ENCODE results near the gene RPL3.

Gene RPL3

DNA sequence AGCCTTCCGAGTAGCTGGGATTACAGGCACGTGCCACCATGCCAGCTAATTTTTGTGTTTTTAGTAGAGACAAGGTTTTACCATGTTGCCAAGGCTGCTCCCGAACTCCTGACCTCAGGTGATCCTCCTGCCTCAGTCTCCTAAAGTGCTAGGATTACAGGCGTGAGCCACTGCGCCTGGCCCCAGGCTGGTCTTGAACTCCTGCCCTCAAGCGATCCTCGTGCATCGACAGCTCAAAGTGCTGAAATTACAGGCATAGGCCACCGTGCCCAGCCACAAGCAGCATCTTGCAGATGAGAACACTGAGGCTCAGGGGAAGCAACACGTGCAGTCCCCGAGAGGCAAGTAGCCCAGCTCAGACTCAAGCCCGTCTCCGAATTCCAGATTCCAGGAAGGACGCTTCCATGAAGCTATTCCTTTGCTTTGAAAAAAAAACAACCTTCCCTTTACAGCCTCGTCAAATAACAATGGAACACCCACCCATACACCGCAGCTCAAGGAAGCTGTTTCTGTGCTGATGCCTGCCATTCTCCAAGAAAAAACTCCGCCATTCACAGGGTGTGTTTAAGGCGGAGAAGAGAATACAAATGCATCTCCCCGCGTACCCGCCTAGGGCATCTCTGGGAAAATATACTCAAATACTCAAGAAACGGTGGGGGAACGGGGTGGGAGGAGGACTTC lies 40.1 kb downstream of the RPL3 start:
- no peak for DNase-seq

DNA sequence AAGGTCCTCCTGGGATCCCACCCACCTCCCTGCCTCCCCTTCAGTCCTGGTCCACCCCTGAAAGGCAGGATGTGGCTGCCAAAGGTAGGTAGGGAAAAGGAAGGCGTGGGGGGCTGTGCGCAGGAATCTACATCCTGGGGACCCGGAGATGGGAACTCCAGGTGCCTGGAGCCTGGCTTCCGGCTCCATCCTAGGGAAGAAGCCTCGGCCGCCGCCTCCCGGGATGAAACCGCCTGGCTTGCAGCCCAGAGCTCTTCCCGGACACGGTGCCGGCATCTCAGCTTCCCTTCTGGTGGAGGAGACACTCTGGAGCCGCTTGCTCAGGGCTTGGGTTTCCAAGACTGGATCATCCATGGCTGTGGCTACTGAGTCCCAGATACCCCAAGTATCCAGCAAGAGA lies 41.4 kb downstream of the RPL3 start:
- DNase-seq: no peak

DNA sequence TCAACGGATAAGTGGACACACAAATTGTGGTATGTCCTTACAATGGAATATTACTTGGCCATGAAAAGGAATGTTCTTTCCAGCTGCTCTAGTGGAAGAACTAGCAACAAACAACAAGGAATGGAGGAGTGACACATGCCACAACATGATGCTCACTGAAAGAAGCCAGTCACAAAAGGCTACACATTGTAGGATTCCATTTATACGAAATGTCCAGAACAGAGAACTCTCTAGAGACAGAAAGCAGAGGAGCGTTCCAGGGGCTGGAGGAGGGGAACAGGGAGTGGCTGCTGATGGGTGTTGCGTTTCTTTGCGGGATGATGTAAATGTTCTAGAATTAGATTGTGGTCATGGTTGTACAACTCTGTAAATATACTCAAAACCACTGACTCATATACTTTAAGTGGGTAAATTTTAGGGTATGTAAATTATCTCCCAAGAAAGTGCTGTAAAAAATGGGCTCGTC lies 42.2 kb downstream of the RPL3 start:
- DNase-seq: no peak

DNA sequence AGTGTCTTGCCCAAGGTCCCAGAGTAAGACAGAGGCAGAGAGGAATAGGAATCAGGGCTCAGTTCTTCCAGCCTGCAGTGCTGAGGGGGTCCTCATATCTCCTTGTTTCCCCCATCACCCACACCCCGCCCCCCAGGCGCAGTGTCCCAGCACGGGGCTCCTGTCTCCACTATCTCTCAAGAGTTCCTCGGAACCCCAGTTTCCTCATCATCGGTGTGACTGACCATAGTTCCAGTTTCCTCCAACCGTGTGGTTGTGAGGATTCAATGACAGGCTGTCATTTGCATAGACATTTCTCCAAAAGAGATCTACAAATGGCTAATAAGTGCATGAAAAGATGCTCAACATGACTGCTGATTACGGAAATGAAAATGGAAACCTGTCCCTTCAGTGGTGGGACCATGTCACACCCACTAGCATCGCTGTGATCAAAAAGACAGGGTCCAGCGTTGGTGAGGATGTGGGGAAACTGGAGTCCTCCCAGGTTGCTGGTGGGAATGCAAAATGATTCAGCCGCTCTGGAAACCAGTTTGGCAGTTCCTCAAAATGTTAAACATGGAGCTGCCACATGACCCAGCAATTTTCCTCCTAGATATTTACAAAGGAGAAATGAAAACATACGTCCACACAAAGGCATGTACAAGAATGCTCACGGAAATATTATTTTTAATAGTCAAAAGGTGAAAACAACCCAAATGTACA lies 42.8 kb downstream of the RPL3 start:
- DNase-seq: no peak

DNA sequence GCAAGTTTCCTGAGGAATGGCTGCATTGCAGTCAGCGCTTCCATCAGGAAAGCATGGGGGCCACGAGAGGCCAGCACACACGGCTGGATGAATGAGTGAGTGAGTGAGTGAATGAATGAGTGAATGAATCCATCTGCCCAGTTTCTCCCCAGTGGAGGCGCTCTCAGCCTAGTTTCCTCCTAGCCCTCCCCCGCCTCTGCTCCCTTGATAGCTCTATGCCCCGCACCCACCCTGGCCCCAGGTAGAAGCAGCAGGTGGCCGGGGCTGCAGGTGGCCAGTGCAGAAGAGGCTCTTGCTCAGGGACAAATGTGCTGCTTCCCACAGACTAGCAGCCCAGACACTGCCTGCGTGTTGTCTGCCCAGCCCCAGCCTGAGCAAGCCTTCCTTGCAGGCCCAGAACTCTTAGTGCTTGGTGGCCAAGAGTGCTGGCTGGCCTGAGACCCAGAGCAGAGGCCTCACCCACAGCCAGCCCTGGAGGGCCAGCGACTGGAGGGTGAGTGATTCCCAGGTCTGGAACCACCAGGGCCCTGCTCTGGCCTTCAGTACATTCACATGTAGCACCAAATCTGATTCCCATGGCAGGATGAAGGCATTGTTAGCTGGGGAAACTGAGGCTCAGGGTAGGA lies 43.5 kb downstream of the RPL3 start:
- no peak for DNase-seq

DNA sequence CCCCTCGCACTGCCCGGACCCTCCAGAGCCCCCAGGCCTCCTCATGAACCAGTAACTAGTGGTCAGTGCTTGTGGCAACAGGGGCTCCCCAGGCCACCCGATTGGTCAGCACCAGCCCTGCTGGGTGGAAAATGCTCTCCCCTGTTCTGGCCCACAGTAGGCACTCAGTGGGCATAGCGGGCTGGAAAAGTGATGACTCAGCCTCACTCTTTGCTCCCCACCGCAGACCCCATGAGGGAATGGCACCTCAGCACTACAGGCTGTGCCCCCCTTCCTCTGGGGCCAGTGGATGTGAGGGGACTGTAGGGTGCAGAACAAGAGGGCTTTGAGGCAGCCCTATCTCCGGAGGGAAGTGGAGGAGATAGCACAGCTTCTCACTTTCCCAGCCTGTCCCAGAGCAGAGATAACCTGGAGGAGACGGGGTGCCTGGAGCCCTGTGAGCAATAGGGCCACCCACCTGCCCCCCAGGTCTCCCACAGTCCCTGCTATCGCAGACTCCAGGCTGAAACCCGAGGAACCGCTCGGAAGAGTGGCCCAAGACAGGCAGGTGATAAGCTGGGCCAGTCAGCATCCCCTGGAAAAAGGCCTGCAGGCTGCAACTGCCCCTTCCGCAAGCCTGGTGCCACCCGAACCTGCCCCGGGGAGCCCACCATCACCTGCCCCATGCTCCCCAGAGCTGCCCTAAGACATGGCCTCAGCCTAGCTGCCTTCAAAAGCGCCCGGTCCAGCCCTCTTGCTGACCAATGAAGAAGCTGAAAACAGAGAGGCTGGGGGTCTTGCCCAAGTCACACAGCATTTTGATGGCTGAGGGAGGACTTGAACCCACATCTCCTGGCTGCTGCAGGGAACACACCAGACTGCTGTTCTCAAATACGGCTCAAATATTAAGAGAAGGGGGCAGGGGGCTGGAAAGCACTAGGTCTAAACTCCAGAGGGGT lies 45.2 kb downstream of the RPL3 start:
- DNase-seq: no peak

DNA sequence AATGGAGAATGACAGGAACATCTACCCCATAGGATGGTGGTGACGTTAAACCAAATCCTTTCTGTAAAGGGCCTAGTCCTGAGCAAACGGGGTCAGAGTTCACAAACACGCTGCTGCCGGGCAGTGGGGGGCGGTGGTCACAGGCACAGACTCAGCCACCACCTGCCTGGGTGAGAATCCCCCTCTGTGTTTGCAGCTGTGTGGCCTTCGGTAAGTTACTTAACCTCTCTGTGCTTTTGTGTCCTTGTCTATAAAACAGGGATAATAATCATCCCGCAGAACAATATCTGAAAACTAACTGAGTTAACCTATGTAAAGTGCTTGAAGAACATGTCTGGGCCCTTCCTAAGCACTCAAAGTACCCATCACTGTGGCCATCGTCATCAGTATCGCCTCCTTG lies 48.6 kb downstream of the RPL3 start:
- DNase-seq: no peak

DNA sequence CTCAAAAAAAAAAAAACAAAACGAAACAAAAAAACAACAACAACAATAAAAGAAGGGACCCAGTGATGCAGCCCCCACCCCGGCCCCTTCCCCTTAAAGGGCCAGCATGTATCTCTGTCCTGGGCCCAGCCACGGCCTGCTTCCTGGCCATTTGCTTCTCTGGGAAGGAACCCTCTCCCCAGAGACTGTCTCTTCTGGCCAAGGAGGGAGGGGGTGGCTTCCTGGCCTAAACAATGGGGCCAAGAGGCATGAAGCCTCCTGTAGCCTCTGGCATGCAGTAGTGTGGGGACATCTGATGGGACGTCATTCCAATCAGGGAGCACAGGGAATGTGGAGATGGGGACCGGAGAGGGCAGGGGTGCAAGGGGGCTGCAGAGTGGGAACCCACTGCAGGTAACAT lies 49.1 kb downstream of the RPL3 start:
- DNase-seq: no peak

DNA sequence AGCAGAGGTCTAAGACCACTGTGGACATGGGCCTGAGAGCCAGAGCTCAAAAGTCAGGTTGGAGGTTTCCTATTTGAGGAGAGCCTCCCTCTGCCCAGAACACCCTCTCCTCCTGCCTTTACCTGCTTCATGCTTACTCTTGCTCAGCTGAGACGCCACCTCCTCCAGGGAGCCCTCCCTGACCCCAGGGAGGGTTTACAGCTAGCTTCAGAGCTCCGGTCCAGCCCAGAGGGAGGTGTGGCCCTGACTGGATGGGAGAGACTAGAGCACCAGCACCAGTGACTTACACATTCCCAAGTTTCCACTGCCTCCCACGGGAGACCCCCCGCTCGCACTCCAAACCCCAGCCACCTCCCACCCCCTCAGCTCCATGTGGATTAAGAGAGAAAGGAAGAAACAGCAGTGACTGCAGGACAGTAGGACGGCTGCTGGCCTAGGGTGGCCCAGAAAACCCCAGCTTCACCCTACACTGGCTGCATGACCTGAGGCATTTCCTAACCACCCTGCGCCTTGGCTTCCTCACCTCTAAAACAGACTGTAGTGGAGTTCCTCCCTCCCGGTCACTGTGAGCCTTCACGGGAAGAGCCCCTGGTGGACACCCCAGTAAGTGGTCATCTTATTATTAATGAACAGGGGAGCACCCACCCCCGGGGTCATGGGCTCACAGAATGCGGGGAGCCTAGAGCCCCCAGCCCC lies 50.2 kb downstream of the RPL3 start:
- DNase-seq: no peak

DNA sequence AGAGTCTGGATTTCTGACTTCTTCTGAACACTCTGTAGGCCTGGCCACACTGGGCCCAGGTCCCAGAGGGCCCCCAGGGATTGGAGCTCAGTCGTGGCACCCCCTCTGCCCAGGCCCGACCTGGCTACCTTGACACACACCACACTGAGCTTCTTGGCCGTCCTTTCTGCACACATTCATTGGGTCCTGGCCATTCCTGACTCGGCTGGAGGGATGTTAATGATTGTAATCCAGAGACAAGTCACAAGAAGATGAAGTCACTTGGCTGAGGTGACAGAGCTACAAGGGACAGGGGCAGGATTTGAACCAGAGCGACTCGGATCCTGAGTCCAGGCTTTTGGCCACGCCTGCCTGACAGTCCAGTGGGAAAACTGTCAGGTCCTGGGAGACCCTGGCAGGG lies 50.8 kb downstream of the RPL3 start:
- no peak for DNase-seq

DNA sequence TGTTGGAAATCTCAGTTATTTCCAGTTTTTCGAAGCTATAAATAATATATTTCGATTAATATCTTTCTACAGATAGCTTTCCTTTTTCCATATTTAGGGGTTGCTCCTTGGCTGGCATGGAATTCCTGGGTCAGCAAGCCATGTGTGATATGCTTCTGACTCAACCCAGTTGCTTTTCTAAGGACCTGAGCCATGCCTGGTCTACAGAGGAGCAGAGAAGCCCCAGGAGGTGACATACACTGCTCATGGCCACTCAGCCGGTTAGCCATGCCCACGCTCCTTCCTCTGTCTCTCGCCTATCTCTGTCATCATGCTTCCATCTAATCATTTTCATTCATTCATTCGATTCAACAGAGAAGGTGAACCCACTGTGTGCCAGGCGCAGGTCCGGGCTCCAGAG lies 51.4 kb downstream of the RPL3 start:
- DNase-seq: no peak

DNA sequence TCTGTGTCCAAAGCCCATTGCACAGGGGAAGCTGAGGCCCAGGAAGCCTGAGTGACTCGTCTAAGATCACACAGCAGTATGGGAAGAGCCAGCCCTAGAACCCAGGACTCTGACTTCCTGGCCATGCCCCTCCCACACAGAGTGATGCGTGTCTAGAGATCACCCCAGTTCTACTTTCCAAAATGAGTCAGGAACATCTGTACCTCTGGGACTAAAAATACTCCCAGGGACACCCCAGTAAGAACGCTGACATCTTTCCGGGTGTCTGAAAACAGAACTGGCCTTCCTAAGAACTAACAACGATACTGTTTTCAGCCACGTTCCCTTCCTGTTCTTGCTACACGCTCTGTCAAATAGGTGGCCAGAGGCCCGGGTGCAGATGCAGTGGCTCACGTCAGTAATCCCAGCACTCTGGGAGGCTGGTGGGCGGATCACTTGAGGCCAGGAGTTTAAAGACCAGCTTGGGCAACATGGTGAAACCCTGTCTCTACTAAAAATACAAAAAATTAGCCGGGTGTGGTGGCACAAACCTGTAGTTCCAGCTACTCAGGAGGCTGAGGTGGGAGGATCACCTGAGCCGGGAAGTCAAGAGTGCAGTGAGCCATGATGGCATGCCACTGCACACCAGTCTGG lies 52.9 kb downstream of the RPL3 start:
- DNase-seq: no peak

DNA sequence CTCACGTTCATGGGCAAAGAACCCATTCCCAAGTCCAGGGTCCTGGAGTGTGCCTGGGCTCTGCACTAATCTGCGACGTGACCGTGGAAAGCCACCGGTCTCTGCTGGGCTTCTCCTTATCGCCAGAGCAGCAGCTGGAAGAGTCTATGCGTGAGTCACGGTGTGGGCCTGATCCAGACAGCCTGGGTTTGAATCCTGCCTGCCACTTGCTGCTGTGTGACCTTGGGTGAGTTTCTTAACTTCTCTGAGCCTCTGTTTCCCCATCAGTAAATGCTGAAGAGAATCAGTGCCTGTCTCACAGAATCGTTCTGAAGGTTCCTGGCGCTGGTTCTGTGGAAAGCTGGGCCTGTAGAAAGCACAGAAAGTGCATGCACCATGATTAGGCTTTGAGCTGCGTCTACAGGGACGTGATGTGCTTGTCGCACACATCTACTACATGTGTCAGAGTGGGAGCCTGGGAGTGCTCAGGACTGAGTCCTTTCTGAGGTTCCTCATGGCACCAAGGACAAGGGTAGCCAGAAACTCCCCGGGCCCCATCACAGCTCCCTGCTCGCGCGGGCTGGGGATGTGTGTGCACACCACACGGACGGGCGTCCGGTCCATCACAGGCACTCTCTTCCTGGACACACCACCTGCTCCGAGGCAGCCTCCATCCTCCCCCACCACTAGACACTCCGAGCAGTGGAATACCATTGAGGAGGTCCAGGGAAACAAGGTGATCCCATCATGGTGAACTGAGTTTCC lies 54.1 kb downstream of the RPL3 start:
- DNase-seq: no peak

DNA sequence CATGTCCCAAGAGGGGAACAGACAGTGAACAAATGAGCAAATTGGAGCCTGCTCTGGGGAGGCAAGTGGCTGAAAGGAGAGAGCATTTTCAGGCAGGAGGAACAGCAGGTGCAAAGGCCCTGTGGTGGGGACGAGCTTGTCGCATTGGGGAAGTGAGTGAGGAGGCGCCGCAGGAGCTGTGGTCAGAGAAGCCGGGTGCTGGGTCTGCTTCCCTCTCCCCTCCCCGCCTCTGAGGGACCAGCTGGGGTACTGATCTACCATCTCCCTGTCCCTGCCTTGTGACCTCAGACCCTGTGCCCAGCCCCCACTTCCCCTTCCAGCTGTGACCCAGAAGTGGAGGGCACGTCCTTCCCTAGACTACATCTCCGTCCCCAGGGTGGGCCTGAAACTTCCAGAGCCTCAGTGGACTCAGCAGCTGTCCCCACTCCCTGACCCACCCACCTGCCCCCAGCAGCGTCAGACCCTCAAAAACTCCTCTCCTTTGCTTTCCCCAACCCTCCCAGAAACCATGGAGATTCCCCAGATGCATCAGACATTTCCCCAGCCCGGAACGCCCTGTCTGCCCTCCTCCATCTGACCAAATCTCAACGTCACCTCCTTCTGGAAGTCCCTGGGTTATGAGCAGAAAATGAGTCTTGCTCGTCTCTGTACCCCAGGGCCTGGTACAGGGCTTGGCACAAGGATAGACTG lies 54.9 kb downstream of the RPL3 start:
- DNase-seq: no peak

DNA sequence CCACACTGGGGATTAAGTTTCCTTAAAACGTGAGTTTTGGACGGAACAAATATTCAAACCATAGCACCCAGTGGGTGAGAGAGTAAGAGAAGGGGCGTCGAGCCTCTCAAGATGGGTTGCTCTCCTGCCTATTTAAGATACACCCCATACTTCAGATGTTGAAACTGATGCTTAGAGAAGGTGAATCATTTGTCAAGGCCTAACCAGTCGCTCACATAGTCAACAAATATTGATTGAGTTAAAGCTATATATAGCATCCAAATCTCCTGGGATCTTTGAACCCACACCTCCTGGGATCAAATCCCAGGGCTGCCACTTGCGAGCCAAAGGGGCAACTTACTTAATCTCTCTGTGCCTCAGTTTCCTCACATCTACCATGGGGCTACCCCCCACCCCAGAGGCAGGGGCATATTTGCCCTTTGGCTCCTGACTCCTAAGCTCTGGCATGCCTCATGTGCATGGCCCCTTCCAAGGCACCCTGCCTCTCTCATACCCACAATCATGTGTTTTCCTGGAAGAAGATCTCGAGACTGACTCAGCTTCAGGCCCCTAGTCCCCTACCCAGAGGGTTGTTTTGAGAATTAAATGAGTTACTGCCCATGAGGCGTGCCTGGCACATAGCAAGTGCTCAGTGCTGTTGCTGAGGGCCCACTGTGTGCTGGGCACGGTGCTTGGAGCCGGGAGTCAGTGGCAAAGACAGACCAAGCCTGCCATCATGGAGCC lies 55.6 kb downstream of the RPL3 start:
- no peak for DNase-seq
